Fibroblast of lung (primary cell): ENCODE data around the gene DBH. TPM values are rescaled to one million over a fixed set of nuclear protein-coding genes. Genes with fewer than 3 reads are reported as not detected.

ENCODE experiments used
- DNase-seq, 2 donors: peaks; one replicate each; pipeline versions ENCODE4 v3.0.0 to v3.0.0-alpha.2; 2010; ENCODE audit warnings: low read depth in 2 of 2
- H2AFZ ChIP-seq: 2 replicates; pipeline ENCODE4 v1.5.1; 2012; ENCODE audit warnings: low read length, control low read depth, inconsistent platforms
- H3K27ac ChIP-seq: 2 replicates; pipeline ENCODE4 v1.5.1; 2011; ENCODE audit warnings: low read length, control low read depth; ENCODE audit not compliant: insufficient read depth
- H3K27me3 ChIP-seq: 2 replicates; pipeline ENCODE4 v1.5.1; 2011; ENCODE audit warnings: mild to moderate bottlenecking, low read length; ENCODE audit not compliant: control insufficient read depth, insufficient read depth
- H3K36me3 ChIP-seq: 2 replicates; pipeline ENCODE4 v1.5.1; 2011; ENCODE audit warnings: low read length; ENCODE audit not compliant: control insufficient read depth, insufficient read depth
- H3K4me1 ChIP-seq: 2 replicates; pipeline ENCODE4 v1.5.1; 2011; ENCODE audit warnings: low read length; ENCODE audit not compliant: control insufficient read depth, insufficient read depth; ENCODE audit errors: extremely low read depth
- H3K4me2 ChIP-seq: 2 replicates; pipeline ENCODE4 v1.5.1; 2011; ENCODE audit warnings: low read length, control low read depth; ENCODE audit not compliant: insufficient read depth; ENCODE audit errors: extremely low read depth
- H3K4me3 ChIP-seq, 4 experiments: fragments of 200-600 bp in 1 of 4; sonication (generic) in 1 of 4; replicated peaks in 1 of 4; 2 replicates each; pipeline ENCODE4 v1.5.1; 2011 to 2016; ENCODE audit warnings: low read length in 4 of 4, low read depth in 3 of 4, mild to moderate bottlenecking in 3 of 4, control low read depth in 2 of 4, inconsistent platforms in 1 of 4, mixed read lengths in 1 of 4; ENCODE audit not compliant: insufficient read depth in 1 of 4; ENCODE audit errors: control extremely low read depth in 1 of 4
- H3K79me2 ChIP-seq: 2 replicates; pipeline ENCODE4 v1.5.1; 2012; ENCODE audit warnings: mild to moderate bottlenecking, low read length, inconsistent platforms; ENCODE audit not compliant: control insufficient read depth, insufficient read depth
- H3K9ac ChIP-seq: 2 replicates; pipeline ENCODE4 v1.5.1; 2011; ENCODE audit warnings: mild to moderate bottlenecking, low read length, control low read depth; ENCODE audit not compliant: insufficient read depth
- H3K9me3 ChIP-seq: 2 replicates; pipeline ENCODE4 v1.5.1; 2012; ENCODE audit warnings: low read depth, low read length; ENCODE audit not compliant: control insufficient read depth, insufficient read depth
- H4K20me1 ChIP-seq: 2 replicates; pipeline ENCODE4 v1.5.1; 2011; ENCODE audit warnings: low read length; ENCODE audit not compliant: control insufficient read depth, insufficient read depth; ENCODE audit errors: extremely low read depth
- CTCF ChIP-seq, 2 donors: IDR thresholded peaks in 1 of 2; conservative IDR thresholded peaks in 1 of 2; 1 replicate in 1 of 2; 2 replicates in 1 of 2; pipeline ENCODE4 v1.5.1; 2011 to 2012; ENCODE audit warnings: low read length in 2 of 2, control low read depth in 1 of 2, inconsistent platforms in 1 of 2, low read depth in 1 of 2, mild to moderate bottlenecking in 1 of 2
- EZH2 ChIP-seq: IDR thresholded peaks from 2 replicates; pipeline ENCODE4 v1.5.1; 2012; ENCODE audit warnings: low read length, control low read depth, mild to moderate bottlenecking; ENCODE audit errors: missing control alignments
- polyA plus RNA-seq, 2 donors: library from polyadenylated mRNA; depleted of rRNA in 1 of 2; stranded (reverse) in 1 of 2; unstranded in 1 of 2; fragments of >200 nt; gene quantifications; 2 replicates each; pipeline ENCODE4 v1.2.1, GENCODE V29; 2011 to 2012; ENCODE audit warnings: missing spikeins in 1 of 2
- total RNA-seq: library from RNA; depleted of rRNA; stranded (reverse); fragments of >200 nt; gene quantifications from 2 replicates; pipeline ENCODE4 v1.2.1, GENCODE V29; 2014

The DBH gene
- total and polyA plus RNA-seq, 2 donors (not counting 1 experiment from before 2014, with no cell fraction given), result not detected

- no peaks in the 10 kb centered on the region for H3K79me2 ChIP-seq
- no peak overlapping the region for H3K4me2 ChIP-seq
- no peak overlapping the region for H3K9ac ChIP-seq
- DNase-seq, result no peak
- H3K4me1 ChIP-seq, result peaks cover 6% of the 10 kb centered on the region
- TF ChIP-seq CTCF (conservative IDR thresholded peaks at IDR 0.05 in 1 of 2, IDR thresholded peaks at IDR 0.05 in 1 of 2; ENCODE audit: low read depth in 1 of 2, low read length in 2 of 2) (no peak), EZH2 (no peak)
- no peak overlapping the region for H2AFZ ChIP-seq
- no peaks in the 10 kb centered on the region for H3K27me3 ChIP-seq
- H3K9me3 ChIP-seq, result no peaks in the 10 kb centered on the region
- H3K27ac ChIP-seq, result no peak overlapping the region
- H3K36me3 ChIP-seq, result no peaks in the 10 kb centered on the region
- no peaks in the 10 kb centered on the region for H4K20me1 ChIP-seq
- no peak overlapping the region for H3K4me3 ChIP-seq
Measured at GRCh38 chr9:133686642-133687575, 50.7 kb downstream of the DBH start.

GRCh38 chr9:133687856-133688761 is 51.9 kb downstream of the DBH start:
- H2AFZ ChIP-seq, result no peak overlapping the region
- H3K79me2 ChIP-seq, result no peaks in the 10 kb centered on the region
- H3K9ac ChIP-seq, result no peak overlapping the region
- no peaks in the 10 kb centered on the region for H3K27me3 ChIP-seq
- no peaks in the 10 kb centered on the region for H4K20me1 ChIP-seq
- H3K36me3 ChIP-seq, result no peaks in the 10 kb centered on the region
- no peak overlapping the region for H3K4me2 ChIP-seq
- no peaks in the 10 kb centered on the region for H3K9me3 ChIP-seq
- DNase-seq, result no peak
- H3K4me1 ChIP-seq, result peaks cover 6% of the 10 kb centered on the region
- no peak overlapping the region for H3K4me3 ChIP-seq
- TF ChIP-seq CTCF (conservative IDR thresholded peaks at IDR 0.05 in 1 of 2, IDR thresholded peaks at IDR 0.05 in 1 of 2; ENCODE audit: low read depth in 1 of 2, low read length in 2 of 2) (no peak), EZH2 (no peak)
- H3K27ac ChIP-seq, result no peak overlapping the region
